Right kidney (tissue), 1 donor: ENCODE data around the gene MTSS2.

Experiments
- DNase-seq: peaks from one replicate; pipeline ENCODE4 v3.0.0-alpha.2; 2016

Gene MTSS2

GRCh38 chr16:70714581-70715054 is 28.8 kb upstream of the MTSS2 start:
- DNase-seq, result no peak

- DNase-seq, result no peak
Observed at GRCh38 chr16:70713824-70714223, 28.0 kb upstream of the MTSS2 start.

- no peak for DNase-seq
Observed at GRCh38 chr16:70713342-70713741, 27.5 kb upstream of the MTSS2 start.

- DNase-seq, result no peak
Observed at GRCh38 chr16:70712942-70713341, 27.1 kb upstream of the MTSS2 start.

- DNase-seq, result no peak
Observed at GRCh38 chr16:70712359-70712758, 26.5 kb upstream of the MTSS2 start.

- no peak for DNase-seq
Observed at GRCh38 chr16:70711211-70712031, 25.6 kb upstream of the MTSS2 start.

- DNase-seq, result no peak
Observed at GRCh38 chr16:70710422-70711210, 24.8 kb upstream of the MTSS2 start.

GRCh38 chr16:70709942-70710341 is 24.1 kb upstream of the MTSS2 start:
- DNase-seq, result no peak

- DNase-seq, result no peak
Observed at GRCh38 chr16:70709457-70709856, 23.6 kb upstream of the MTSS2 start.

GRCh38 chr16:70708366-70709246 is 22.8 kb upstream of the MTSS2 start:
- DNase-seq, result no peak

GRCh38 chr16:70706948-70707465 is 21.2 kb upstream of the MTSS2 start:
- peak; percentile 66 for DNase-seq

GRCh38 chr16:70705056-70705455 is 19.2 kb upstream of the MTSS2 start:
- DNase-seq, result no peak

GRCh38 chr16:70704586-70704985 is 18.7 kb upstream of the MTSS2 start:
- DNase-seq, result no peak

GRCh38 chr16:70703835-70704381 is 18.1 kb upstream of the MTSS2 start:
- DNase-seq, result no peak

GRCh38 chr16:70703041-70703834 is 17.4 kb upstream of the MTSS2 start:
- DNase-seq, result no peak

- DNase-seq, result no peak
Observed at GRCh38 chr16:70702624-70703023, 16.8 kb upstream of the MTSS2 start.

- no peak for DNase-seq
Observed at GRCh38 chr16:70701998-70702397, 16.1 kb upstream of the MTSS2 start.

- no peak for DNase-seq
Observed at GRCh38 chr16:70701596-70701995, 15.7 kb upstream of the MTSS2 start.

- no peak for DNase-seq
Observed at GRCh38 chr16:70701036-70701435, 15.2 kb upstream of the MTSS2 start.

- peak; percentile 45 for DNase-seq
Observed at GRCh38 chr16:70700101-70701020, 14.5 kb upstream of the MTSS2 start.
